Activated CD4-positive, alpha-beta T cell treated with anti-CD3 and anti-CD28 coated beads, Interleukin-2, amount 10 ng/mL, durations not matched to agents 7 days and 5 days (primary cell): ENCODE measurements around the gene SBNO2. TPM values are rescaled to one million over a fixed set of nuclear protein-coding genes. Genes with fewer than 3 reads are reported as not detected.

ENCODE experiments used
- CTCF ChIA-PET: fragments of 350-600 bp; sonication (Branson Sonifier 250); formaldehyde crosslinking; loops from one replicate; lab custom pipeline; 2021; ENCODE audit warnings: antibody characterized with exemption; lab: Charles Lee
- POLR2A ChIA-PET: fragments of 350-600 bp; sonication (Branson Sonifier 250); formaldehyde crosslinking; loops from one replicate; lab custom pipeline; 2021; ENCODE audit warnings: antibody characterized with exemption; lab: Charles Lee
- DNase-seq: peaks from one replicate; pipeline ENCODE4 v3.0.0-alpha.2; 2020
- H3K27ac Mint-ChIP-seq: one replicate; pipeline ENCODE4 v1.8.0; 2021; ENCODE audit warnings: mild to moderate bottlenecking, moderate library complexity, mixed read lengths
- H3K27me3 Mint-ChIP-seq: one replicate; pipeline ENCODE4 v1.8.0; 2021; ENCODE audit warnings: mixed read lengths
- H3K36me3 Mint-ChIP-seq: one replicate; pipeline ENCODE4 v1.8.0; 2021; ENCODE audit warnings: low read depth, mixed read lengths
- H3K4me1 Mint-ChIP-seq: one replicate; pipeline ENCODE4 v1.8.0; 2021; ENCODE audit warnings: mixed read lengths
- H3K4me3 Mint-ChIP-seq: one replicate; pipeline ENCODE4 v1.8.0; 2021; ENCODE audit warnings: mild to moderate bottlenecking, moderate library complexity, mixed read lengths
- H3K9me3 Mint-ChIP-seq: one replicate; pipeline ENCODE4 v1.8.0; 2021; ENCODE audit warnings: mixed read lengths
- total RNA-seq, 2 experiments: library from RNA; stranded (reverse); gene quantifications; one replicate each; pipeline ENCODE4 v1.2.3, GENCODE V29; 2021

The SBNO2 gene
- total RNA-seq, 2 experiments from 2014 or later, result 84.7 to 91.7 TPM

DNA sequence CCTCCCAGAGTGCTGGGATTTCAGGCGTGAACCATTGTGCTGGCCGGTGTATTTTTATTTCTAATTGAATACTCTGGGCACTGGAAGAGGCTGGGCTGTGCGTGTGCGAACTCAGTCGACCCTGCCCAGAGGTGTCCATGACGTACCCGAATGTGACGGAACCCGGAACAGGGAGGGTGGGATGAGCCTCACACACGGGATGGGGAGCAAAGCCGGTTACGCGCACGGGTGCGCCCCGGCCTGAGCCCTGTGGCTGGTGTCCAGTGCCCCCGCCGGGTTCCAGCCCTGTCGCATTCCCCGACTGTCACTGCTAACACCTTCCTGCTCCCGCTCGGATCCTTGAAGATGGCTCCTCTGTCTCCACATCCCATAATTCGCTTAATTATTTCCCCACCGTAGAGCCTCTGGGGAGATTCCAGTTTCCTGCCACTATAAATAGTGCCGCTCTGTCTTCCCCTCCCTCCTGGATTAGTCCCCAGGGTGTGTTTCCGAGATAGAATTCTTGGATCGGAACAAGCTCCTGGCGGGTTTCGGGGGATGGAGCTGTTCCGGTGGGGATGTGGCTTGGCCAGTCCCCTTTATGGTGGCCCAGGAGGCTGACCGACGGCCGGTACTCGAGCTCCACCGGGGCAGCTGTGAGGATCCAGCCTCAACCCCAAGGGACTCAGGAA, 22.0 kb downstream of the SBNO2 start:
- no peaks in the 10 kb centered on the region for H3K9me3 Mint-ChIP-seq
- H3K27ac Mint-ChIP-seq, result no peak overlapping the region
- POLR2A ChIA-PET, result no interaction called here
- no peak for DNase-seq
- H3K36me3 Mint-ChIP-seq, result peaks cover 8% of the 10 kb centered on the region
- H3K27me3 Mint-ChIP-seq, result no peaks in the 10 kb centered on the region
- CTCF ChIA-PET, result no interaction called here
- H3K4me3 Mint-ChIP-seq, result no peak overlapping the region
- H3K4me1 Mint-ChIP-seq, result no peaks in the 10 kb centered on the region

DNA sequence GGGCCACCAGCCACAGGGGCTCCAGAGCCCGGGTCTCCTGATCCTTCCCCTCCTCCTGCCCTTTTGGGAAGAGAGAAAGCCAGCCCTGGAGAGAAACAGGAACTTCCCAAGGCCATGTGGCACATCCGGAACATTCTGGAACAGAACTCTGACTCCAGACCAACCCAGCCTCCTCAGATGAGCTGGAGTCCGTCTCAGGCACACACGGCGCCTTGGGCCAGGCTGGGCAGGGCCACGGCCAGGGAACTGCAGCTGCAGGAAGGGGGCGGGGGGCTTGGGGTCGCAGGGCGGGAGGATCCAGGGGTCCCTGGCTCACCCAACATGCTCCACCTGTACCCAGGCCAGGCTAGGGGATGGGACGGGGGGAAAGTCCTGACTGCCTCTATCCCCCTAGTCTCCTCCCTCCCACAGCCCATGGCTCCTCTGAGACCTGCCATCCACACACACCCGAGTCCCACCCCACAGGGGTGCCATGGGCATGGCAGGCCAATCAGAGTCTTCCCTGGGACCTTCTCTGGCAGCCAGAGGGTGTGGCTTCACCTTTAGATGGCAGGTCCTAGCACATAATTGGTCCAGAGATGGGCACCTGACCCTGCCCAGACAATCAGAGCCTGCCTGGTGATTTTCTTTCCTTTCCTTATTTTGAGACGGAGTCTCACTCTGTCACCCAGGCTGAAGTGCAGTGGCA, 22.9 kb downstream of the SBNO2 start:
- H3K9me3 Mint-ChIP-seq, result no peaks in the 10 kb centered on the region
- POLR2A ChIA-PET, result no interaction called here
- H3K27me3 Mint-ChIP-seq, result no peaks in the 10 kb centered on the region

DNA sequence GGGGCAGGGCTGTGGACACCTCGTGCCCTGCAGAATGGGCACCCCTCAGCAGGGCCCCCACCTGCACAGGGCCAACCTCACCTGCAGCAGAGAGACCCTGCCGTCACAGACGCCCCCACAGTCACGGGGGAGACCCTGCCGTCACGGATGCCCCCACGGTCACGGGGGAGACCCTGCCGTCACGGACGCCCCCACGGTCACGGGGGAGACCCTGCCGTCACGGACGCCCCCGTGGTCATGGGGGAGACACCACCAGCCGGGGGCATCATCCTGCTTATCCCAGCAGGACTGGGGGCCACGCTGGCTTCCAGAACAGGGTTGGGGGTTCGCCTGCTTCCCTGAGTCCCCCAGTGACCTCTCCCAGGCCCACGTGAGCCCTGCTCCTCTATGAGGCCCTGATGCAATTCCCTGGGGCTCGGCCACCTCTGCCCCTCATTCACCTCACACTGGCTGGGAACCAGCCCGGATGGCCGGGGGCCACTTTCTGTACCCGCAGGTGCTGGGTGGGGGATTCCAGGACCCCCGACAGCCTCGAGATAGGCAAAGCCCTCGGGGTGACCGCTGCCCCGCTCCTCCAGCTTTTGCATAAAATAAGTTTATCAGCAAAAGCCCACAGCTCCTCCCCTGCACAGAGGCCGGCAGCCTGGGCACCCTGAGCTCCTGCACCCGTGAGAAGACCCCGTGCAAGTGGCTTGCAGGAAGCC, 23.6 kb downstream of the SBNO2 start:
- Mint-ChIP-seq H3K27me3 (no peaks in the 10 kb centered on the region), H3K4me1 (no peaks in the 10 kb centered on the region), H3K27ac (no peak overlapping the region), H3K4me3 (no peak overlapping the region), H3K36me3 (peaks cover 8% of the 10 kb centered on the region), H3K9me3 (no peaks in the 10 kb centered on the region)
- ChIA-PET POLR2A (no interaction called here), CTCF (no interaction called here)
- no peak for DNase-seq

More for the DNA sequence above, 22.9 kb downstream of the SBNO2 start:
- no peak for DNase-seq
- Mint-ChIP-seq H3K27ac (no peak overlapping the region), H3K4me3 (no peak overlapping the region), H3K4me1 (no peaks in the 10 kb centered on the region), H3K36me3 (peaks cover 8% of the 10 kb centered on the region)
- CTCF ChIA-PET, result no interaction called here

DNA sequence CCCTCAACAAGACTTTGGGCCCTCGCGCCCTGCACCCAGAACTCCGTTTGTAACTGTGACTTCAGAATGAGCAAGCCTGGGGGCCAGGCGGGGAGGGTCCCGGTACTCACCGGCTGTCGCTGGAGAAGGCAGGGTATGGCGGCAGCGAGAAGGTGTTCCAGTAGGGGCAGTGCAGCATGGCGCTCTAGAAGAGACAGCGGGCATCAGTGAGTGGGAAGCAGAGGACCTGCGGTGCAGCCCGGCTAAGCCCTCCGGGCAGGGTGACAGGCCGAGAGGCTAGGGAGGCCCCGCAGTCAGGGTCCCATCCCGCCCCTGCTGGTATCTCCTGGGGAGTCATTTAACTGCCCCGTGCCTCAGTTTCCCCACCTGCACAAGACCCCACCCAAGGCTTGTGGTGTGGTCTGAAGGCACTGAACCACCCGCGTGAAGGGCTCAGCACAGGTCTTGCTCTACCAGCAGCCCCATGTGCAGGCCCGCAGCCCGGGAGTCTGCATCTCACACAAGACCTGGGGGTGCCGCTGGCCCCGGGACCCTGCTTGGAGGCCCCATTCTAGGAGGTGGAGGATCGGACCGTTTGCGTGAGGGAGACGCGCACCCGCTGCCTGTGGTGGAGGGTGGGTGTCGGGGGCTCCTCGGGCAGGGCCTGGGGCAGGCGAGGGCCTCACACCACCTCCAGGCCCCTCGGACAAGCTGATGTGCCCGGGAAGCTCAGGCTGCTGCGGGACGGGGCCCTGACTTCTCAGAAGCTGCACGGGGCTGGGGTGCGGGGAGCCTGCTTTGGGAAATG, 24.6 kb downstream of the SBNO2 start:
- no peak overlapping the region for H3K27ac Mint-ChIP-seq
- no peaks in the 10 kb centered on the region for H3K9me3 Mint-ChIP-seq
- no peak overlapping the region for H3K4me3 Mint-ChIP-seq
- H3K27me3 Mint-ChIP-seq, result no peaks in the 10 kb centered on the region
- ChIA-PET POLR2A (no interaction called here), CTCF (no interaction called here)
- peaks cover 2% of the 10 kb centered on the region for H3K4me1 Mint-ChIP-seq
- DNase-seq, result no peak
- peaks cover 14% of the 10 kb centered on the region for H3K36me3 Mint-ChIP-seq

DNA sequence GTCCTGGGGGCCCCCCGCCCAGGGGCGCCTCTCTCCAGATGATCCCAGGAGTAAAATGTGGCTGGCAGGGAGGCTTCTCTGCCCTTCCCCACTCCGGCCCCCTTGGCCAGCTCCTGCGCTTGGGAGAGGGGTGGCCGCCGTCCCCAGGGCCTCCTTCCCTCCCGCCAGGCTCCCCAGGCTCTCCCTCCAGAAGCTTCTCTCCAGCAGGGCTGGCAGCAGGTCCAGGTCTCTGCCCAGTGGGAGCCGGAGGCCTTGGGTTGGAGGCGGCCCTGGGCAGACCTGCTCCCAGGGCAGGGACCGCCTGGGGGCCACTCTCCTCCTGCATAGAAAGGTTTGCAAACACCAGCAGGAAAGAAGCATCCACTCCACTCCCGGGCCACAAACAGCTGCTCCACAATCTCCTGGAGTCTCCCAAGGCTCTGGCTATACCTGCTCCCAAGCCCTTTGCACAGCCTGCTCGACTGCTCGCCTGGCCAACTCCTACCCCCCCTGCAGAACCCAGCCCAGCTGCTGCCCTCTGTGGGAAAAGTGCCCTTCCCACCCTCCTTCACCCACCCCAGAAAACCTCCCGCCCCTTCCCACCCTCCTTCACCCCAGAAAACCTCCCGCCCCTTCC, 26.0 kb downstream of the SBNO2 start:
- POLR2A ChIA-PET, result no interaction called here
- H3K4me3 Mint-ChIP-seq, result no peak overlapping the region
- no peak for DNase-seq
- H3K9me3 Mint-ChIP-seq, result no peaks in the 10 kb centered on the region
- H3K36me3 Mint-ChIP-seq, result peaks cover 24% of the 10 kb centered on the region
- peaks cover 2% of the 10 kb centered on the region for H3K4me1 Mint-ChIP-seq
- H3K27ac Mint-ChIP-seq, result no peak overlapping the region
- H3K27me3 Mint-ChIP-seq, result no peaks in the 10 kb centered on the region
- CTCF ChIA-PET, result interaction anchor here (0.6 kb wide), 1 partner anchor 37 kb away, joined by 4 read pairs; no protein-coding TSS in a partner anchor

DNA sequence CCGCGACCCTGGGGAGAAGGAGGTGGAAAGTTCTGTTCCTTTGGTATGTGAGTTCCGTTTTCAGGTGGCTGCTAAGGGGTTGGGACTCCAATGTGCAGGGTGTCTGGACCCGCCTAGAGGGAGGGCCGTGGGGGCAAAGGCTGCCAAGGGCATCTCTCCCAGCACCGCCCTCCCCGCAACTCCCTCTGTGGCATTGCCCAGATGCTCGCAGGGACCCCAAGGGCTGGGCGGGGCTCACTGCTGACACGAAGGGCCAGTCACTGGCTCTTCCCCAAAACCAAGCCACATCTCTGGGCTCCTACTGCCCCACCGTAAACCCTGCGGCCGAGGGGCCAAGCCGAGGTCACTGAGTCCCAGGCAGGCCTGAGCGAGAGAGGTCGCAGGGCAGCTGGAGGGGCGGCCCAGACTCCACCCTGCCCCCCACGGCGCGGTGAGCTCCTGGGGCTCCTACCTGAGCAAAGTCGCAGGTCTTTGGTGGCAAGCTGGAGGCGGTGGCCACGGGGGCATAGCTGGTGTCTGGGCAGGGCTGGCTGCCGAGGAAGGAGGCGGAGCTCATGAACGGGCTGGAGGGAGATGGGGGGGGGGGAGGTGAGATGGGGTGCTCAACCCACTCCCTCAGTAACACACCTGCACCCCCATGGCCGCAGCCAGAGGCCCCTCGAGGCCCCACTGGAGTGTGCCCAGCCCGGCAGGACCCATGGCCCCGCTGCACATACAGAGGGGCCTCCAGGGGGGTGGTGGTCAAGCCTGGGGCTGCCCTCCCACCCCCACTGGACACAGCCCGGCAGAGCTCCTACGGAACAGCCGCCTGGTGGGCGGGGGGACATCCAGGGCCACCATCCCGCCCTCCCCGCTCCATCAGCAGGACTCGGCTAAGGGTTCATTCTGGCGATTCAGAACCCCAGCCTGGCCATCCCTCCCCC, 26.9 kb downstream of the SBNO2 start:
- POLR2A ChIA-PET, result interaction anchor here (0.6 kb wide), 1 partner anchor 271 kb away, joined by 4 read pairs; no protein-coding TSS in a partner anchor

DNA sequence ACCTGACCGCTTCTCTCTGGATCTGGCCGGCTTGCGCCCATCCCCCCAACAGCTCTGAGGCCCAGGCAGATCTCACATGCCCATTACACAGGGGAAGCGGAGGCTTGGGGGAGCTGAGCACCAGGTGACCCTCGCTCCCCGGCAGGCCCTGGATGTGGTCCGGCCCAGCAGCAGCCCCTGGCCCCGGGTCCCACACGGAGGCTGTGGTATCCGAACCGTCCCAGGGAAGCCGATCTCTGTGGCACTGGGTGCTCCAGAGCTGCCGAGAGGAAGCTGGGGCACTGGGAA, 27.7 kb downstream of the SBNO2 start:
- no peak for DNase-seq
- POLR2A ChIA-PET, result interaction anchor here (0.6 kb wide), 1 partner anchor 272 kb away, joined by 4 read pairs; no protein-coding TSS in a partner anchor
- Mint-ChIP-seq H3K9me3 (peaks cover 4% of the 10 kb centered on the region), H3K27me3 (no peaks in the 10 kb centered on the region), H3K36me3 (peaks cover 25% of the 10 kb centered on the region), H3K27ac (no peak overlapping the region), H3K4me1 (peaks cover 2% of the 10 kb centered on the region), H3K4me3 (no peak overlapping the region)
- CTCF ChIA-PET, result interaction anchor here (2.1 kb wide), 1 partner anchor 9 kb away, joined by 6 read pairs; no protein-coding TSS in a partner anchor

More for the DNA sequence above, 26.9 kb downstream of the SBNO2 start:
- no peak overlapping the region for H3K27ac Mint-ChIP-seq
- no peaks in the 10 kb centered on the region for H3K27me3 Mint-ChIP-seq
- H3K4me1 Mint-ChIP-seq, result peaks cover 2% of the 10 kb centered on the region
- H3K36me3 Mint-ChIP-seq, result peaks cover 26% of the 10 kb centered on the region
- CTCF ChIA-PET, result interaction anchor here (0.6 to 2.1 kb wide), 3 partner anchors 8 to 224 kb away, joined by 3 to 6 read pairs (median 4); no protein-coding TSS in a partner anchor
- no peak overlapping the region for H3K4me3 Mint-ChIP-seq
- peaks cover 1% of the 10 kb centered on the region for H3K9me3 Mint-ChIP-seq
- no peak for DNase-seq

DNA sequence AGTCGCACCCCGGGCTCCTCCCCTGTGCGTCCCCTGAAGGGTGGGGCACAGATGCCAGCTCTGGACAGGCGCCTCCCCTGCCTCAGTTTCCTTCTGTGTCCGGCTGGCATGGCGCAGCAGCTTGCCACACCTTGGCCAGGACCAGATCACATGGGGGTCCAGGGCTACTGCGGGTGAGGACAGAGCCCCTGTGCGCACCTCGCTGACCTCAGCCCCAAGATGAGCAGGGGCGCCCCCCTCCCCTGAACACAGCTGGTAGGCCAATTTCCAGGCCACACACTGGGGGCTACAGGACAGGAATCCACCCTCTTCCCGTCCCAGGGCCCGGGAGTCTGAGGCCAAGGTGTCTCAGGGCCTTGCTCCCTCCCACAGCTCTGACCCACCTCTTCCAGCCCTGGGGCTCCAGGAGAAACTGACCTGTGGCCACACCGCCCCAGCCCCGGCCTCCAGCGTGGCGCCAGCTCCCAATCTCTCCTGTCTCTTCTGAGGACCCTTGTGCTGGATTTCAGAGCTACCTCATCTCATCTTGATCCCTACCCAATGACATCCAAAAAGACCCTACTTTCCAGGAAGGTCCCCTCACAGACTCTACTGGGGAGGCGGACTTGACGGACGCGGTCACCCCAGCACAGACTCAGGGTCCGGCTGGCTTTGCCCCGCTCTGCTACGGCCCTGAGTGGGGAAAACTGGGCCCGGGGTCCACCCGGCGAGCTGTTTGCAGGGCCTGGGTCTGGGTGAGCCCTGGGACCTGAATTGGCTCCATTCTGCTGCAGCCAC, 28.2 kb downstream of the SBNO2 start:
- no peak overlapping the region for H3K27ac Mint-ChIP-seq
- ChIA-PET POLR2A (interaction anchor here (0.6 kb wide), 1 partner anchor 273 kb away, joined by 4 read pairs; no protein-coding TSS in a partner anchor), CTCF (interaction anchor here (2.1 kb wide), 1 partner anchor 10 kb away, joined by 6 read pairs; no protein-coding TSS in a partner anchor)
- H3K9me3 Mint-ChIP-seq, result peaks cover 4% of the 10 kb centered on the region
- no peak for DNase-seq
- peaks cover 2% of the 10 kb centered on the region for H3K4me1 Mint-ChIP-seq
- no peaks in the 10 kb centered on the region for H3K27me3 Mint-ChIP-seq
- H3K4me3 Mint-ChIP-seq, result no peak overlapping the region
- H3K36me3 Mint-ChIP-seq, result peaks cover 26% of the 10 kb centered on the region

DNA sequence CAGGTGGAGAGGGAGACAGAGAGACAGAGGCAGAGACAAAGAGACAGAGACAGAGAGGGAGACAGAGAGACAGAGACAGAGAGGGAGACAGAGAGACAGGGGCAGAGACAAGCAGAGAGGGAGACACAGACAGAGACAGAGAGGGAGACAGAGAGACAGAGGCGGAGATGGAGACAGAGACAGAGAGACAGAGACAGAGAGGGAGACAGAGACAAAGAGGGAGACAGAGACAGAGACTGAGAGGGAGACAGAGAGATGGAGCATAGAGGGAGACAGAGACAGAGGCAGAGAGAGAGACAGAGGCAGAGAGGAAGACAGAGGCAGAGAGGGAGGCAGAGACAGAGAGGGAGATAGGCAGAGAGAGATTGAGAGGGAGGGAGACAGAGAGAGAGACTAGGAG, 29.3 kb downstream of the SBNO2 start:
- H3K36me3 Mint-ChIP-seq, result peaks cover 29% of the 10 kb centered on the region
- peaks cover 2% of the 10 kb centered on the region for H3K4me1 Mint-ChIP-seq
- H3K27me3 Mint-ChIP-seq, result no peaks in the 10 kb centered on the region
- H3K27ac Mint-ChIP-seq, result no peak overlapping the region
- no peak for DNase-seq
- H3K9me3 Mint-ChIP-seq, result peaks cover 4% of the 10 kb centered on the region
- no peak overlapping the region for H3K4me3 Mint-ChIP-seq
- ChIA-PET POLR2A (no interaction called here), CTCF (no interaction called here)

DNA sequence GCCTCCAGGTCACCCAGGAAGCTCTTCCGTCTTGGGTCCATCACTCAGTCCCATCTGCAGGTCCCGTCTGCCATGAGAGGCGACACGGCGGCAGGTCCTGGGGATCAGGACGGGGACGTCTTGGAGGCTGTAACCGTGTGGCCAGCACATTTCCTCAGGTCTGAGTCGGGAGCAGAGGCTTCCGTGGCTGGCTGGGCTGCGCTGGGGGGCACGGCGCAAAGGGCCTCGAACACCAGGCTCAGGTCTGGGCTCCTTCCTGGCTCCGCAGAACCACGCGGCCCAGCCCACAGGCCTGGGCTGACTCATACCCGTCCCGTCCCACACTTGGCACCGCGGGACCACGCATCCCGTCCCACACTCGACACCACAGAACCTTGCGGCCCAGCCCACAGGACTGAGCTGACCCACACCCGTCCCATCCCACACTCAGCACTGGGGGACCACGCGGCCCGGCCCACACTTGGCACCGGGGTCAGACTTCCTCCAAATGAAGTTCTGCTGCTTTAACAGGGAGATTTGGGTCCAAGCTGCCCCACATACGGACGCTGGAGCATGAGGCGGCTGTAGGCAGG, 30.2 kb downstream of the SBNO2 start:
- Mint-ChIP-seq H3K27me3 (no peaks in the 10 kb centered on the region), H3K4me1 (peaks cover 2% of the 10 kb centered on the region), H3K36me3 (peaks cover 32% of the 10 kb centered on the region), H3K4me3 (no peak overlapping the region), H3K27ac (no peak overlapping the region), H3K9me3 (peaks cover 4% of the 10 kb centered on the region)
- DNase-seq, result no peak
- CTCF ChIA-PET, result interaction anchor here (1.2 kb wide), 1 partner anchor 13 kb away, joined by 3 read pairs; no protein-coding TSS in a partner anchor
- POLR2A ChIA-PET, result no interaction called here
